Measurements from ENCODE around the gene FFAR2.

The FFAR2 gene

DNA sequence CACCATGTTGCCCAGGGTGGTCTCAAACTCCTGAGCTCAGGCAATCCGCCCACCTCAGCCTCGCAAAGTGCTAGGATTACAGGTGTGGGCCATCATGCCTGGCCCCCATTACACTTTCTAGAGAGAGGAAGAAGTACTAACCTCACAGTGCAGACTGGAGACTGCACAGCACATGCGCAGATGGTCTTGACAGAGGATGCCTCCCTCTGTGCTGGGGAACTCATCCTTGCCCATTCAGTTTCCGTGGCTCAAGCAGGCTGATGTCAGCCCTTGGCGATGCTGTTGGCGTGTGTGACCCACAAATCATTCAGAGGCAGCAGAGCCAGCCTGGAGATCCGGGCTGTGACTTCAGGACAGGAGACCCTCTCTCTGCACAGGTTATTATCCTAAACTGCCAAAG lies 14.6 kb upstream of the FFAR2 start:
- no peak for DNase-seq (ENCODE audit: low read depth)
- TF ChIP-seq, protein P1, sequence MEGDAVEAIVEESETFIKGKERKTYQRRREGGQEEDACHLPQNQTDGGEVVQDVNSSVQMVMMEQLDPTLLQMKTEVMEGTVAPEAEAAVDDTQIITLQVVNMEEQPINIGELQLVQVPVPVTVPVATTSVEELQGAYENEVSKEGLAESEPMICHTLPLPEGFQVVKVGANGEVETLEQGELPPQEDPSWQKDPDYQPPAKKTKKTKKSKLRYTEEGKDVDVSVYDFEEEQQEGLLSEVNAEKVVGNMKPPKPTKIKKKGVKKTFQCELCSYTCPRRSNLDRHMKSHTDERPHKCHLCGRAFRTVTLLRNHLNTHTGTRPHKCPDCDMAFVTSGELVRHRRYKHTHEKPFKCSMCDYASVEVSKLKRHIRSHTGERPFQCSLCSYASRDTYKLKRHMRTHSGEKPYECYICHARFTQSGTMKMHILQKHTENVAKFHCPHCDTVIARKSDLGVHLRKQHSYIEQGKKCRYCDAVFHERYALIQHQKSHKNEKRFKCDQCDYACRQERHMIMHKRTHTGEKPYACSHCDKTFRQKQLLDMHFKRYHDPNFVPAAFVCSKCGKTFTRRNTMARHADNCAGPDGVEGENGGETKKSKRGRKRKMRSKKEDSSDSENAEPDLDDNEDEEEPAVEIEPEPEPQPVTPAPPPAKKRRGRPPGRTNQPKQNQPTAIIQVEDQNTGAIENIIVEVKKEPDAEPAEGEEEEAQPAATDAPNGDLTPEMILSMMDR (conservative IDR thresholded peaks at IDR 0.05; ENCODE audit: low read depth, low read length): no peak
- no peak overlapping the region for H3K4me3 ChIP-seq (ENCODE audit: low read length)

DNA sequence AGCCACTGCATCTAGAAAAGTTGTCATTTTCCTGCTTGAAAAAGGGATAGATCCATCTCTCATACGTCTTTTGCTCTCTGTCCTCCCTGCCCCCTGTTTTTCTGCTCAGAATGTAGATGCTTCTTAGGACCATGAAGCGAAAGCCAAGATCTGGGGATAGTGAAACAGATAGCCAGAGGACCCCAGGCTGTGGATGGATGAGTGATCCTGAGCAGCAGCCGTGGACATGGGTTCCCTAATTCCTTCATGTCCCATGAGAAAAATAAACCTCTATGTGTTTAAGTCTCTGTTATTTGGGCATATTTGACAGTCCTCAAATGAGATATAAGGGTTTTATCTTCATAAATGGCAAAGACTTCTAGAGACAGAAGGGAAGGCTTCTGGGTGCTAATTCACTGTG lies 12.2 kb upstream of the FFAR2 start:
- no peak overlapping the region for H3K4me3 ChIP-seq (ENCODE audit: low read length)
- TF ChIP-seq, protein P1 (conservative IDR thresholded peaks at IDR 0.05; ENCODE audit: low read depth, low read length): no peak
- DNase-seq (ENCODE audit: low read depth): no peak

DNA sequence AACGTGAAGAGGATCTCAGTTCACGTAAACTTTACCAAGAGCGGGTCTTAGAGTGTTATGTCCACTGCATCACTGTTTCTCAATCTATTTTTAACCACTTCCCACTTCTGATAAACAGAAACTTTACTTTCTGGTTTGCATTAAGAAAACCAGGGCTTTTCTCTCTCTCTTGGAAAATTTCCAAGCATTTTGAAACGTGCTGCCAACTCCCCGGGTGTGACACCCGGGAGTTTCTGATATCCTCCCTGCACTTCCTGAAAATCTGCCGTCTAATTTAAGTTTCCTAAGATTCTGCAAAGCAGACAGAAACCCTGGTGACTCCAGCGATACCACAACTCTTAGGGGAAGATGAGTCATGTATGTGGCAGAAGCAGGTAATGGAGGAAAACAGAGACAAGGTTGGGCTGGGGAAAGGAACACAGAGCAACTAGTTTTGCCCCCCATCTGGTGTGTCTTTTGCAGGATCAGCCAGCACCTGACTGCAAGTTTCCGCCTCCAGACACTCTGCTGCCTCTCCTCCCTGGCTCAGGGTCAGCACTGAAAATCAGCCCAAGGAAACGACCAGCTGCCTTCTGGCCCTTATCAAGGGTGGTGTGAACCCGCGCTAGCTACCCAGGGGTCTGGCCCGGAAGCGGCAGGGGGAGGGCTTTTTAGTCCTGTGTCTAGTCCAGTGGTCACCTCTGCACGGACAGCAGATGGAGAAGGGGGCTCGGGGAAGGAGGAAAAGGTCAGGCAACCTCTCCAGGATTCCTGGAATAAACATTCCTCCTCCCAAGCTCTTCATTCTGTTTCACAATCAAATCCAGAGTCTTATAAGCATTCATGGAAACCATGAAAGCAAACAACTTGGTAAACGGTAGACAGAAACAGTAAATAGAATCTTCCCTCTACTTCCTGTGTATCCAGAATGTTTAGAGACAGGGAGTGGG lies 11.3 kb upstream of the FFAR2 start:
- H3K4me3 ChIP-seq (ENCODE audit: low read length): no peak overlapping the region
- TF ChIP-seq, protein P1 (conservative IDR thresholded peaks at IDR 0.05; ENCODE audit: low read depth, low read length): no peak
- no peak for DNase-seq (ENCODE audit: low read depth)

DNA sequence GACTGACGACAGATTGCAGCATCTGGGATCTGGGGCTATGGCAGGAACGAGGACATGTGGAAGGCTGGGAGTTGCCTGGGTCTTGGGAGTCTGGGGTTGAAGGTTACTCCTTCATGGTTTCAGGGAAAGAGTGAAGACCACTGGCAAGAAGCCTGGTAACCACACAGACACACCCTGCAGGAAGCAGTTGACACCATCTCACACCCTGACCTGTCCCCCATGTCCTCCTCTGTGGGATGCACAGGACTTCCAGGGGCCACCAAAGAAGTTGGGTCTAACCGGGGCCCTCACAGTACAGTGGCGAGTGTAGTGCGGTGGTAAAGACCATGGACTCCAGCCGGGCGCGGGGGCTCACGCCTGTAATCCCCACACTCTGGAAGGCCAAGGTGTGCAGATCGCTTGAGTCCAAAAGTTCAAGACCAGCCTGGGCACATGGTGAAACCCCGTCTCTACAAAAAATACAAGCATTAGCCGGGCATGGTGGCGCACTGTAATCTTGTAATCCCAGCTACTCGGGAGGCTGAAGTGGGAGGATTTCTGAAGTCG lies 10.6 kb upstream of the FFAR2 start:
- DNase-seq (ENCODE audit: low read depth): no peak
- no peak overlapping the region for H3K4me3 ChIP-seq (ENCODE audit: low read length)
- TF ChIP-seq, protein P1 (conservative IDR thresholded peaks at IDR 0.05; ENCODE audit: low read depth, low read length): no peak

DNA sequence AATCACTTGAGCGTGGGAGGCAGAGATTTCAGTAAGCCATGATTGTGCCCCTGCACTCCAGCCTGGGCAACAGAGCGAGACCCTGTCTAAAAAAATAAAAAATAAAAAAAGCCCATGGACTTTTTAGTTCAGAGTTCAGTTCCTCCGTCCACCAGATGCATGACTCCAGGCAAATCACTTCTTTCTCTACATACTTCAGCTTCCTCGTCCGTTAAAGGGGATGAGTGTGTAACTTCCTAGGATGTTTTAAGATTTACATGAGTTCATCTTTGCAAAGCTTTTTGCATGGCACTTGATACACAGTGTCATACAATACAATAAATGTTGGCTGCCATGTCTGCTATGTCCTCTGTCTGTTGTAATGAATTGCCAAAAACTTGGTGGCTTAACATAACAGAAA lies 10.0 kb upstream of the FFAR2 start:
- no peak for DNase-seq (ENCODE audit: low read depth)
- TF ChIP-seq, protein P1 (conservative IDR thresholded peaks at IDR 0.05; ENCODE audit: low read depth, low read length): no peak
- no peak overlapping the region for H3K4me3 ChIP-seq (ENCODE audit: low read length)

DNA sequence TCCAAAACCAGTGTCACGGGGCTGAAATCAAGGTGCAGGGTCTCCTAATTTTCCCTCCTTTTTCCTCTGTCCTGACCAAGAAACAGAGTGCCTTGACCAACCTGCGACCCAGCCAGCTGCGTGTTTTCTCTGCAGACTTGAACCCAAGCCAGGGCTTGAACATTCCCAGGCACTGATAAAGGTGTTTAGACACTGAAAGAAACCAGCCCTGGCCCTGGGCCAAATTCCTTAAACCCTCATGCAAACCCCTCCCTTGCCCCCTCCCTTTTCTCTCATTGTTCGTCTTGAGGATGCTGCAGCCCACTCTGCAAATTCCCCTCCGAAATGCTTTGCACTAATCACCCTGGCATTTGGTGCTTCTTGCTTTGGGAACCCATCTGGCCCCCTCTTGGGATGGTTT lies 9.5 kb upstream of the FFAR2 start:
- TF ChIP-seq, protein P1 (conservative IDR thresholded peaks at IDR 0.05; ENCODE audit: low read depth, low read length): no peak
- H3K4me3 ChIP-seq (ENCODE audit: low read length): no peak overlapping the region
- no peak for DNase-seq (ENCODE audit: low read depth)

DNA sequence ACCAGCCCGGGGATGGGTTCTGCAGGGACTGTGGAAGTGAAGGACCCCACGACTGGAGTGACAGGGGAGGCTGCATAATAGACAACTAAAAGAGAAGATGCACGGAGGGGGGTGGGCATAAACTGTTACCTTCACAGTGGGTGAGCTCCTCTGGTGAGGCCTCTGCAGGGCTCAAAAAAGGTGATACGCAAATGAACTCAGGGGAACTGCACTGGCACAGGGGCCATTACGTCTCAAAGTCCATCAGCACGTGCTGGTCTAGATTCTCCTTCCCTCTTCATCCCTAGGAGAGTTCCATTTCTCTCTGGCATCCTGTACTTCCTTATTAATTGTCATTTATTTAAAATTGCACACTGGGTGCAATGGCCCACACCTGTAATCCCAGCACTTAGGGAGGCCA lies 8.1 kb upstream of the FFAR2 start:
- TF ChIP-seq, protein P1 (conservative IDR thresholded peaks at IDR 0.05; ENCODE audit: low read depth, low read length): no peak
- no peak overlapping the region for H3K4me3 ChIP-seq (ENCODE audit: low read length)
- DNase-seq (ENCODE audit: low read depth): no peak
